Measurements from ENCODE around the gene PLXNB2.

The PLXNB2 gene

GRCh38 chr22:50296658-50297490 is 10.6 kb downstream of the PLXNB2 start:
- DNase-seq (ENCODE audit: extremely low spot score): no peak
- CTCF ChIA-PET: interaction anchor here (0.5 kb wide), 1 partner anchor 151 kb away, joined by 3 read pairs; no protein-coding TSS in a partner anchor
- no peak for TF ChIP-seq ELF4 (IDR thresholded peaks at IDR 0.05)
- TF ChIP-seq LEF1 (IDR thresholded peaks at IDR 0.05; ENCODE audit: borderline replicate concordance): no peak
- no peak for TF ChIP-seq TARDBP (IDR thresholded peaks at IDR 0.05)
- TF ChIP-seq BHLHE40 (IDR thresholded peaks at IDR 0.05; ENCODE audit: borderline replicate concordance): no peak
- TF ChIP-seq ARNT (IDR thresholded peaks at IDR 0.05): no peak
- TF ChIP-seq CTBP1 (IDR thresholded peaks at IDR 0.05; ENCODE audit: borderline replicate concordance): no peak
- TF ChIP-seq NFRKB (IDR thresholded peaks at IDR 0.05): no peak
- no peak for TF ChIP-seq ZNF384 (IDR thresholded peaks at IDR 0.05)
- no peak for TF ChIP-seq FOXA1 (IDR thresholded peaks at IDR 0.05)
- no peak for TF ChIP-seq L3MBTL2 (conservative IDR thresholded peaks at IDR 0.05)
- TF ChIP-seq SUZ12 (IDR thresholded peaks at IDR 0.05): no peak
- POLR2A ChIA-PET: interaction anchor here (1.7 kb wide), 1 partner anchor 31 kb away, joined by 4 read pairs; no protein-coding TSS in a partner anchor

GRCh38 chr22:50294319-50294656 is 13.2 kb downstream of the PLXNB2 start:
- DNase-seq (ENCODE audit: extremely low spot score): no peak
- ChIA-PET POLR2A (no interaction called here), CTCF (interaction anchor here (0.5 kb wide), 1 partner anchor 481 kb away, joined by 3 read pairs; no protein-coding TSS in a partner anchor)
- TF ChIP-seq ARNT (IDR thresholded peaks at IDR 0.05) (no peak), ZNF384 (IDR thresholded peaks at IDR 0.05) (no peak), CTBP1 (IDR thresholded peaks at IDR 0.05; ENCODE audit: borderline replicate concordance) (no peak), BHLHE40 (IDR thresholded peaks at IDR 0.05; ENCODE audit: borderline replicate concordance) (no peak)

- ChIA-PET CTCF (interaction anchor here (0.5 kb wide), 1 partner anchor 481 kb away, joined by 3 read pairs; no protein-coding TSS in a partner anchor), POLR2A (no interaction called here)
- DNase-seq (ENCODE audit: extremely low spot score): no peak
- TF ChIP-seq FOXK2 (IDR thresholded peaks at IDR 0.05): no peak
- no peak for TF ChIP-seq BHLHE40 (IDR thresholded peaks at IDR 0.05; ENCODE audit: borderline replicate concordance)
- no peak for TF ChIP-seq SUZ12 (IDR thresholded peaks at IDR 0.05)
- TF ChIP-seq L3MBTL2 (conservative IDR thresholded peaks at IDR 0.05): no peak
- TF ChIP-seq ELF4 (IDR thresholded peaks at IDR 0.05): no peak
- no peak for TF ChIP-seq LEF1 (IDR thresholded peaks at IDR 0.05; ENCODE audit: borderline replicate concordance)
- TF ChIP-seq PKNOX1 (IDR thresholded peaks at IDR 0.05): no peak
- no peak for TF ChIP-seq SP1 (IDR thresholded peaks at IDR 0.05)
- TF ChIP-seq CTBP1 (IDR thresholded peaks at IDR 0.05; ENCODE audit: borderline replicate concordance): no peak
- no peak for TF ChIP-seq ARNT (IDR thresholded peaks at IDR 0.05)
- no peak for TF ChIP-seq HDGF (IDR thresholded peaks at IDR 0.05; ENCODE audit: borderline replicate concordance)
- no peak for TF ChIP-seq ZNF384 (IDR thresholded peaks at IDR 0.05)
- no peak for TF ChIP-seq NFRKB (IDR thresholded peaks at IDR 0.05)
- no peak for TF ChIP-seq FOXM1 (IDR thresholded peaks at IDR 0.05; ENCODE audit: borderline replicate concordance)
- no peak for TF ChIP-seq FOXA1 (IDR thresholded peaks at IDR 0.05)
- TF ChIP-seq TARDBP (IDR thresholded peaks at IDR 0.05): no peak
These were observed 13.8 kb downstream of the PLXNB2 start for GRCh38 chr22:50293441-50294318.

GRCh38 chr22:50292643-50293440 is 14.6 kb downstream of the PLXNB2 start:
- TF ChIP-seq FOXA1 (IDR thresholded peaks at IDR 0.05) (no peak), TARDBP (IDR thresholded peaks at IDR 0.05) (no peak), CTBP1 (IDR thresholded peaks at IDR 0.05; ENCODE audit: borderline replicate concordance) (no peak), FOXK2 (IDR thresholded peaks at IDR 0.05) (no peak), PKNOX1 (IDR thresholded peaks at IDR 0.05) (no peak), SUZ12 (IDR thresholded peaks at IDR 0.05) (no peak), FOXM1 (IDR thresholded peaks at IDR 0.05; ENCODE audit: borderline replicate concordance) (no peak), ARNT (IDR thresholded peaks at IDR 0.05) (no peak), SP1 (IDR thresholded peaks at IDR 0.05) (no peak)
- CTCF ChIA-PET: no interaction called here
- POLR2A ChIA-PET: no interaction called here
- DNase-seq (ENCODE audit: extremely low spot score): no peak

GRCh38 chr22:50289942-50290630 is 17.4 kb downstream of the PLXNB2 start:
- no peak for DNase-seq (ENCODE audit: extremely low spot score)
- ChIA-PET CTCF (no interaction called here), POLR2A (no interaction called here)
- no peak for TF ChIP-seq FOXA1 (IDR thresholded peaks at IDR 0.05)
- TF ChIP-seq SP1 (IDR thresholded peaks at IDR 0.05): no peak
- TF ChIP-seq FOXK2 (IDR thresholded peaks at IDR 0.05): no peak
- TF ChIP-seq CTBP1 (IDR thresholded peaks at IDR 0.05; ENCODE audit: borderline replicate concordance): no peak
- no peak for TF ChIP-seq HDGF (IDR thresholded peaks at IDR 0.05; ENCODE audit: borderline replicate concordance)
- no peak for TF ChIP-seq PKNOX1 (IDR thresholded peaks at IDR 0.05)
- no peak for TF ChIP-seq TARDBP (IDR thresholded peaks at IDR 0.05)
- TF ChIP-seq ARNT (IDR thresholded peaks at IDR 0.05): no peak
- TF ChIP-seq LEF1 (IDR thresholded peaks at IDR 0.05; ENCODE audit: borderline replicate concordance): no peak
- no peak for TF ChIP-seq SUZ12 (IDR thresholded peaks at IDR 0.05)
- TF ChIP-seq ZNF384 (IDR thresholded peaks at IDR 0.05): no peak
- TF ChIP-seq FOXM1 (IDR thresholded peaks at IDR 0.05; ENCODE audit: borderline replicate concordance): no peak
- TF ChIP-seq ELF4 (IDR thresholded peaks at IDR 0.05): no peak
